Sciatic nerve (tissue), 2 donors: ENCODE results near the gene ANAPC16. TPM values are rescaled to one million over a fixed set of nuclear protein-coding genes. Genes with fewer than 3 reads are reported as not detected.
"Not testable (repeated sequence)": the region's sequence is repeated elsewhere in the genome, so short reads cannot be mapped to it uniquely, and the experiment has no call there.

Source experiments
- ATAC-seq: fragments of 200-7000 bp; cut with Tn5 transposase; one replicate; pipeline ENCODE4 v1.9.1; 2020; ENCODE audit warnings: mild to moderate bottlenecking, moderate library complexity
- DNase-seq: peaks from one replicate; pipeline ENCODE4 v3.0.0-alpha.2; 2020; ENCODE audit warnings: low spot score
- intact Hi-C: fragments of 100-400 bp; cut with DNase I; formaldehyde crosslinking; loops from one replicate; pipeline ENCODE4 v1.14.2; 2022
- total RNA-seq: library from RNA; stranded (reverse); fragmentation: NEBNext Ultra II Directional; extraction: Animal tissue kit (Norgen Biotek cat#: 25700); gene quantifications from one replicate; pipeline ENCODE4 v1.2.1, GENCODE V29; 2021
- donor health status: DM: no; HTN: no; CAD: no.
- donor health status: DM: no; HTN: no; CAD: no.

The ANAPC16 gene
- total RNA-seq, 1 donor from 2014 or later, result 76.1 TPM

DNA sequence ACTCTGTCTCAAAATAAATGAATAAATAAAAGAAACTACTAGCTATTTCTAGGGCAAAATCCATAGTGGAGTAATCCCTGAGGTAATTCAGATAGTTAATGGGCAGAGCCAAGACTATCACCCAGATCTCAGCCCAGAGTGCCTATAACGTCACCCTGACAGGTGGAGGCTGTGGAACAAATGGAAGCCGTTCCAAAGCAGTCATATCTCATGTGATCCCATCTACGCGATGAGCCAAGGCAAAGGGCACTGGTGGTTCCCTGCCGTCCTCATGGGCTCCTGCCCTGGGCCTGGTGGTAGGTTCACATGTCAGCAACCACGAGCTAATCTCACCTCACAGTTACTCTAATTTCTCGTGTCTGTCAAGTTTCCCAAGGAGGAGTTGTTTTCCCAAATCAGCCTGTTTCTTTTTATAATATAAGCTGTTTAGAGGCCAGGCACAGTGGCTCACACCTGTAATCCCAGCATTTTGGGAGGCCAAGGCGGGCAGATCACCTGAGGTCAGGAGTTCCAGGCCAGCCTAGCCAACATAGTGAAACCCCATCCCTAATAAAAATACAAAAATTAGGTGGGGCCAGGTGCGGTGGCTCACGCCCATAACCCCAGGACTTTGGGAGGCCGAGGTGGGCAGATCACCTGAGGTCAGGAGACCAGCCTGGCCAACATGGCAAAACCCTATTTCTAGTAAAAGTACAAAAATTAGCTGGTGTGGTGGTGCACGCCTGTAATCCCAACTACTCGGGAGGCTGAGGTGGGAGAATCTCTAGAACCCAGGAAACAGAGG, 22.8 kb downstream of the ANAPC16 start:
- intact Hi-C loops, result no loop called here
- no peak for DNase-seq
- ATAC-seq, result no peak

DNA sequence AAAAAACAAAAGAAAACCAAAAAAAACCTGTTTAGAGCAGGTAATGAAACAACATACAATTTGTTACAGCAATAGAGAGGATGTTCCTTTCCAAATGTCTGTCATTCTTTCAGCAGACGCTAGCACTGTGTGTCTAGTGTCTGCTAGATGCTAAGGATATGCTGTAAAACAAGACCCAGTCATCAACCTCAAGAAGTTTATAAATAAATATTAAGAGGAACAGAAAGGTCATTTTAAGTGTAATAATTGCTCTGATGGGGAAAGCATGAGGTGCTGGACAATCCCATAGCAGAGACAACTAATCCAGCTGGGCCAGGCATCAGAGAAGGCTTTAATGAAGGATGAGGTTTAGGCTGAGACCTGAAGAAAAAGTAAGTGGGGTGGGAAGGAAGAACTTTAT, 23.6 kb downstream of the ANAPC16 start:
- no peak for DNase-seq
- intact Hi-C loops, result no loop called here
- no peak for ATAC-seq

DNA sequence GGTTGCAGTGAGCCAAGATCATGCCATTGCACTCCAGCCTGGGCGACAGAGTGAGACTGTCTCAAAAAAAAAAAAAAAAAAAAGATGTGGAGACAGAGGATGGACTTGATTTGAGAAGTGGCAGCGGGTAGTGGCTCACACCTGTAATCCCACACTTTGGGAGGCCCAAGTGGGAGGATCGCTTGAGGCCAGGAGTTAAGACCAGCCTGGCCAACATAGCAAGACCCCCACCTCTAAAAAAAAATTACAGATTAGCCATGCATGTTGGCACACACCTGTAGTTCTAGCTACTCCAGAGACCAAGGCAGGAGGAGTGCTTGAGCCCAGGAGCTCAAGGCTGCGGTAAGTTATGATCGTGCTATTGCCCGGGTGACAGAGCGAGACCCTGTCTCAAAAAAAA, 24.6 kb downstream of the ANAPC16 start:
- intact Hi-C loops, result no loop called here
- no peak for DNase-seq
- ATAC-seq, result no peak

DNA sequence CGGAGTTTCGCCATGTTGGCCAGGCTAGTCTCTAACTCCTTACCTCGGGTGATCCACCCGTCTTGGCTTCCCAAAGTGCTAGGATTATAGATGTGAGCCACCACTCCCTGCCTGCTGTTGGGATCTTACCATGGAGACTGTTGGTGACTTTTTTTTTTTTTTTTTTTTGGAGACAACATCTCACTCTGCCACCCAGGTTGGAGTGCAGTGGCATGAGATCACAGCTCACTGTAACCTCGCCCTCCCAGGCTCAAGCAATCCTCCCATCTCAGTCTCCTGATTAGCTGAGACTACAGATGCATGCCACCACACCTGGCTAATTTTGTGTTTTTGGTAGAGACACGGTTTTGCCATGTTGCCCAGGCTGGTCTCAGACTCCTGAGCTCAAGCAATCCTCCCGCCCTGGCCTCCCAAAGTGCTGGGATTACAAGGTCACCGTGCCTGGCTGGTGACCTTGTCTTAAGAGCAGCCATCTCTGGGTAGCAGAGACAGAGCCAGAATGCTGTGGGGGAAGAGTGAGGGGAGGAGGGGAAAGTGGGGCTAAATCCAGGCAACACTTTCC, 26.0 kb downstream of the ANAPC16 start:
- DNase-seq, result no peak
- ATAC-seq, result no peak

DNA sequence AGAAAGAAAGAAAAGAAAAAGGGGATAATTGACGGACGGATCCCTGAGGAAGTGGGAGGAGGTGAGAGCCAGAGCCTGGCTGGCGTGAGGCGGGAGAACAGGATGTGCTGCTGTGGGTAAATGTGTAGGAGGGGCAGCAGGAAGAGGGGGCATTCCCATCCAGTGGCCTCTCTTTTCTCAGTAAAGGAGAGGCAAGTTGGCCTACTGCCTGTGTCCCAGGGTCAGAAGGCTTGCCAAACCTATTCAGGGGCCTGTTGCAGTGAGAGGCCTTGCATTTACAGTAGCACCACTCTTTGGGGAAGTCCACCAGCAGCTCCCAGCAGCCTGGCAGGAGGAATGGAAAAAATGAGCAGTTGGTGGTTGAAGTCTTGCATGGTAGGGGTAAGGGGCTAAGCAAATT, 26.9 kb downstream of the ANAPC16 start:
- intact Hi-C loops, result no loop called here
- ATAC-seq, result peak; percentile 83
- DNase-seq, result peak; percentile 70

More for the DNA sequence above, 26.0 kb downstream of the ANAPC16 start:
- intact Hi-C loops, result no loop called here

DNA sequence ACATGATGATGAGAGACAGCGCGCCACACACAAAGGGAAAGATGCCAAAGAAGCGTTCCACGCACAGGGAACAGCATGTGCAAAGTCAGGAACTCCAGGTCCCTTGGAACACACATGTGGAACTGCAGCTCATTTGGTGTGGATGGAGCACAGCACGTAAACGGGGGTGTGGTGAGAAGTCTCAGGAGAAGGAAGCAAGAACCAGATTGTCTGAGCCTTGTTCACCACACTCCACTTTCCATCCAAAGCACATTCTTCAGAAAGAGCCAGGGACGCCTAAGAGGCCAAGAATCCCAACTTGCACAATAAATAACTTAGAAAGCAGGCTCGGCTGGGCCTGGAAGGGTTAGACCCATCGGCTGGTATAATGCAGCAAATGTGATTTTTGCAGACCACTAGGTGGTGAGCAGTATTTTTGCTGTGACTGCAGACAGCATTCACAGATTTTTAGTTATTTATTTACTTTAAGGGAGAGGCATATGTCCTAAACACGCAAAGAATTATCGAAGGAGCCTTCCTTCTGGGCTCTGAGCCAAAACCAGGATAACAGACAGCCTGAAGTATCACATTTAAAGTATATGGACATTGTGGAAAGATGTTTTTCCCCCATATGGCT, 28.1 kb downstream of the ANAPC16 start:
- DNase-seq (no peak), ATAC-seq (peak; percentile 76)
- intact Hi-C loops, result no loop called here

DNA sequence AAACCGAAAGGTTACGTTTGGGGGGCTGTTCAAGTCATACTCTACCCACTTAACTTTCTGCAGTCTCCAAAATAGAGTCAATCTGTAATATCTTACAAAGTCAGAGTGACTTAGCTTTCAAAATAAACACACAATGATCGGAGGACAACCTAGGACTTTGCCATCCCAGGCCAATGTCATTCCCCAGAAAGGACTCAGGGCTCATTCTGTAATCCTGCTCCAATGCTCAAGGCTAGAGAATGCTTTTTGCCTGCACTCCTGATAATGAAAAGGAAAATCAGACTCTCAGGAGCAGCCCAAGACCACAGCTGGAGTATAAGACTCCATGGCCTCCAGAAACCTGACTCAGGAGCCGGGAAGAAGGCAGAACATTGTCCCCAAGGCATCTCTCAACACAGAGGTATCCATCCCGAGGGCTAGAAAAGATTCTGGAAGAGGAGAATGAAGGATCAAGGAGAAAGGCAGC, 28.8 kb downstream of the ANAPC16 start:
- intact Hi-C loops, result no loop called here
- ATAC-seq (no peak), DNase-seq (no peak)

DNA sequence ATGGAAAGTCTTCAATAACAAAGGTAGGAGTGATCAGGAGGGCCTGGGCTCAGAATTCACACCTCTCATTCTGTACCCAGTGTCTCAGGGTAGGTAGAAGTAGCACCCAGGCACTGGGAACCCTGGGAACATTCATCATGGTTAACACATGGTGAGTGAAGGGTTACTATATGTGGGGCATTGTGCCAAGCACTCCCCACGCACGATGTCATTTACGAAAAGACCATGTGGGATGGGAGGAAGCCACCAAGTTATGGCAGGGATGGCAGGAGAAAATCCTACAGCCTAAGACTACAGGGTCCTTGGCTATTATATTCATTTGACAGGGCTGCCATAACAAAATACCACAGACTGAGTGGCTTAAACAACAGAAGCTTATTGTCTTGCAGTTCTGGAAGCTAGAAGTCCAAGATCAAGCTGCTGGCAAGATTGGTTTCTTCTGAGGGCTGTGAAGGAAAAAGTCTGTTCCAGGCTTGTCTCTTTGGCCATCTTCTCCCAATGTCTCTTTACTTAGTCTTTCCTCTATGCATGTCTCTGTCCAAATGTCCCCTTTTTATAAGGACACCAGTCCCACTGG, 30.2 kb downstream of the ANAPC16 start:
- intact Hi-C loops, result no loop called here
- DNase-seq, result no peak
- no peak for ATAC-seq

DNA sequence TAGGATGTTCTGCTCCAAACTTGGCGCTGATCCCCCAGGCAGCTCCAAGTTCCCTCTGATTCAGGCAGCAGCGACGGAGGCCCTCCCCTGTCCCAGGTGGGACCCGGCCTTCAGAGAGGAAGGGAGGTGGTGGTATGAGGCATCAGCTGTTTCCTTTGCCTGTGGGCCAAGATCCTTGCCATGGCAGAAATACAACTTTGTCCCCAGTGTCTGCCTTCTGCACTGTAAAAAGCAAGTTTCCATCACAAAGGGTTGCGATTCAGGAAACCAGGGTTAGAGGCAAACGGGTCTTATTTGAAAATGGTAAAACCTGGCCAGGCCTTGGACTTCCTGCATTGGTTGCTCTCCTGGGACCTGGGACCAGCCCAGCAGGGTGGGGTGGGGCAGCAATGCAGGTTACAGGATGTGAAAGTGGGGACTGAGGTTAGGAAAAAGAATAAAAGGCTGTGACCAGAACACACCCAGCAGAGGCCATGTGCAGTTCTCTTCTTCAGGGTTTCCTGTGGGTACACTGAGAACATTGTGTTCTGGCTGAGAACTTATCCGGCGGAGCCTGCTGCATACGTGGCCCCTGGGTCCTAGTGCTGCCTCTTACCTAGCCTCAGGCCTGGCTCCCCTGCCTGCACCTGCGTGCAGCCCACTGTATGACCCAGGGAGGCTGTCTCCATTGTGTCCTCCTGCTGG, 32.8 kb downstream of the ANAPC16 start:
- DNase-seq, result peak; percentile 79
- ATAC-seq, result peak; percentile 90
- intact Hi-C loops, result no loop called here

DNA sequence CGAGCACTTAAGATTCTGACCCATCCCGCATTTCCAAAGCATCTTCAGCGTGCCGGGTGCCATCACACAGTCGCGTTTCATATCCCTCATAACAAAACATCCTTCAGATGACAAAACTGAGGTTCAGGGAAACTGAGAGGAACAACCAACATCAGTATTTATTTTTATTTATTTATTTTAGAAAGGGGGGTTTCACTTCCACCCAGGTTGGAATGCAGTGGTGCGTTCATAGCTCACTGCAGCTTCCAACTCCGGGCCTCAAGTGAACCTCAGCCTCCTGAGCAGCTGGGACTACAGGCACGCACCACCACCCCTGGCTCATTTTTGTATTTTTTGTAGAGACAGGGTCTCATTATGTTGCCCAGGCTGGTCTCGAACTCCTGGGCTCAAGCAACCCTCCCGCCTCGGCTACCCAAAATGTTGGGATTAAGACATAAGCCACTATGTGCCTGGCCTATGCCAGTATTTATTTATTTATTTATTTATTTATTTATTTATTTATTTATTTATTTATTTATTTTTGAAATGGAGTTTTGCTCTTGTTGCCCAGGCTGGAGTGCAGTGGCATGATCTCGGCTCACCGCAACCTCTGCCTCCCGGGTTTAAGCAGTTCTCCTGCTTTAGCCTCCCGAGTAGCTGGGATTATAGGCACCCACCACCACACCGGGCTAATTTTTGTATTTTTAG, 33.5 kb downstream of the ANAPC16 start:
- ATAC-seq, intact Hi-C loops, DNase-seq: not testable (repeated sequence)

DNA sequence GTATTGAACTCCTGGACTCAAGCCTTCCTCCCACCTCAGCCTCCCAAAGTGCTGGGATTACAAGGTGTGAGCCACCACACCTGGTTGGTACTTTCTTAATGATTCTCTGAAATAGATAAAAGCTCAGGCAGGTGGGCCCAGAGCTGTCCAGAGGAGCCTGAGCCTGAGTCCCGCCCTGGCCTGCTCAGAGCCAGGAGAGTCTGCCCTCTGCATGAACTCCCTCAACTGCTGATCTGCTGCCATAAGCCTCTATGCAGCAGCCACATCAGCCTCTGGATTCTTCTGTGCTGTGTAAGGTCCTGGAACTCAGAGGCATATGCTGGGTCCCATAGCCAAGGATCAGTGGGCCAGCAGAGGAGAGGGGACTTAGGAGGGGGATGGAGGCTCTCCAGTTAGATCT, 34.9 kb downstream of the ANAPC16 start:
- peak; percentile 43 for ATAC-seq
- intact Hi-C loops, result no loop called here
- peak; percentile 70 for DNase-seq

DNA sequence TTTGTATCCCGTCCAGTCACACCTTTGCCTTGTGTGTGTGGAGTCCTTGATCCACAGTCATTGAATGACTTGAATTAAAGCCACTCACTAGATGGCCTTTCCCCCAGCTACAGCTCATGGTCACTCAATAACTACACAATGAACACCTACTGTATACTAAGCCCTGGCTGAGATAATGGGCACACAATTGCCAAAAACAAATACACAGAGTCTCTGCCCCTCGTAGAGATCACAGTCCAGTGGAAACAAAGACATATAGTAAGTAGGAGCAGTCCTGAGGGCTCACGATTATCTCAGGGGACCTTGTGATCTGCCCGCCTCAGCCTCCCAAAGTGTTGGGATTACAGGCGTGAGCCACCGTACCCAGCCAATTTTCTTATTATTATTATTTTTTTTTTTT, 35.8 kb downstream of the ANAPC16 start:
- intact Hi-C loops, result no loop called here
- ATAC-seq (no peak), DNase-seq (no peak)

DNA sequence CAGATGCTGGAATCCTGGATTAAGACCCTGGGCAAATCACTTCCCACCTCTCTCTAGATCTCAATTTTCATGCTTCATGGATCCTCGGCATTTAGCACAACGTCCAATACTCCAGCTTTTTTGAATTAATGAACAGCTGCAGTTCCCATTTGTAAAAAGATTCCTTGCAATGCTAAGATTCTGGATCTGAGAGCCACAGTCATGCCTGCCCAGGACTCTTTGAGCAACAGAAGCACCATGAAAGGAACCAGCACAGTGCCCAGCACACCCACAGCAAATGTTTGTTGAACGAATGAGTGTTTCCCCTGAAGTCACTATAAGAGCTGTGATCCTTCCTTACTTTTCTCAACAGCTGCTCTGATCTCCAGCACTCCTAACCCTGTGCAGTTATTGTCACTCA, 37.2 kb downstream of the ANAPC16 start:
- intact Hi-C loops, result no loop called here
- ATAC-seq (no peak), DNase-seq (no peak)

DNA sequence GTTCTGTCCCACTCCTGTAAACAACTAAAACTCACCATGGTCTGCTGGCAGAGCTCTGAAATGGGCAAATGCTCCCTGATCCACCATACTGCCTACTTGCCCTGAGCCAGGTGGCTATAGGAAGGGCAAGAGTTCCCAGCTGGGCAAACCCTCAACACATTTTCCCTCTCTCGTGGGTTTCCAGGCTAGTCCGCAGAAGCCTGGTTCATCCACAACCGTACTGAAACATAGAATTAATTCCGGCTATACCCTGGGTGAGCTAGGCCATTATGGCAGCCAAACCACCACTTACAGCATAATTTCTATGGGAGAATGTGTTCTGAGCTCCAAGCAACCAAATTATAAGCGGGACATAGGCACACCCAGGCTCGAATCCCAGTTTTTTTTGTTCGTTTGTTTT, 37.8 kb downstream of the ANAPC16 start:
- intact Hi-C loops, result no loop called here
- DNase-seq (no peak), ATAC-seq (no peak)

DNA sequence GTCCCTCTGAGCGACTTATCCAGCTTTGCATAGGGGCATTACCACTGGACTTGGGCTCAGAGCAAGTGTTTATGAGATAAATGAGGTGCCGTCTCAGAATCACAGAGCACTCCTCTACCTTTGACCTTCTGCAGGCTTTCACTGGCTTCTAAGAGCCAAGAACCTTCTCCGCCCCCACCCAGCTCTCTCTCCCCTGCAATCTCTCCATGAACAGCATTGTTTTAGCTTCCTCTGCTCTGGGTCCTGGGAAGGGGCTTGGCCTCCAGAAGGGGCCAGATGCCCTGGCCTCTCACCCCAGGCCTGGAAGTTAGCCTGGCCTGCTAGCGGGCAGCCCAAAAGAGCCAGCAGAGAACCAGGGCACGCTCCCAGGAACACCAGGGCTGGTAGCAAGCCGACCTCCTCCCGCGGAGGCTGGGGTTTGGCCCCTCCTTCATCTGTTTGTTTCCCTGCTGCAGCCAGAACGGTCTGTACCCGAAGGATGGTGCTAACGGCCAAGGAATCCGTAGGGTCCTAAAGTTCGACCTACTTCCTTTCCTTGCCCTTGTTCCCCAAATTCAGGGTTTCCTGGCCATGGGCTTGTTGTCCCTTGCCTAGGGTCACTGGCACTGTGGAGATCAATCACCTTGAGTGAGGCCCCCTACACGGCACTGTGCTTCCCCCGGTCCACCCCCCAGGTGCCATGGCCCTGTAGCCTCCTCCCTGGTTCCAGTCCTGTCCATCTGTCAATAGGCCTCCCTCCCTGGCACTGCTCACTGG, 39.2 kb downstream of the ANAPC16 start:
- DNase-seq (peak; percentile 91), ATAC-seq (peak; percentile 92)
- intact Hi-C loops, result no loop called here

DNA sequence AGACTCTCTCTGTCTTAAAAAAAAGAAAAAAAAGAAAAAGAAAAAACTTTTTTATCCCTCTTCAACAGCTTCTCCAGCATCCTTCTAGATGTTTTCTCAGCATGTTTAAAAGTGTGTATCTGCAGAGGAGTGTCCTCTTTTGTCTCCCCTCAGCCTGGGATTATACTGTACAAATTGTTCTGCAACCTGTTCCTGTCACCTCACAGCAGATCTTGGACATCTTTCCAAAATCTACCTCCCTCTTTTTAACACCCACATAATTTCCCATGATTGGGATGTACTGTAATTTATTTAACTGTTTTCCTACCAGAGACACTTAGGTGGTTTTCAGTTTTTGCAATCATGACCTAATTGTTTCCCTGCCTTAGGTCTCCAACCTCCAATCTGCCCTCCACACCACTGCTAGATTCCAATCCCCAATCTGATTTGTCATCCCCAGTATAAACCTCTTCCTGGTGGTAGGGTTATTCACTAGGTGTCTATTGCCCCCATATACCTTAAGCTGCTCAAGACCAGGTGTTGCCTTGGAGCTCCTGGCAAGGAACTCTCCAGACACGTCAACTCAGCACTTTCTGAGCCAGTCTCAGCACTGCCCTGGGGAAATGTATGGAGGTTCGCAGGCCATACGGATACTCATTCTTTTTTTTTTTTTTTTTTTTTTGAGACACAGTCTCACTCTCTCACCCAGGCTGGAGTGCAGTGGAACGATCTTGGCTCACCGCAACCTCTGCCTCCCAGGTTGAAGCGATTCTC, 40.3 kb downstream of the ANAPC16 start:
- no peak for ATAC-seq
- intact Hi-C loops, result no loop called here

DNA sequence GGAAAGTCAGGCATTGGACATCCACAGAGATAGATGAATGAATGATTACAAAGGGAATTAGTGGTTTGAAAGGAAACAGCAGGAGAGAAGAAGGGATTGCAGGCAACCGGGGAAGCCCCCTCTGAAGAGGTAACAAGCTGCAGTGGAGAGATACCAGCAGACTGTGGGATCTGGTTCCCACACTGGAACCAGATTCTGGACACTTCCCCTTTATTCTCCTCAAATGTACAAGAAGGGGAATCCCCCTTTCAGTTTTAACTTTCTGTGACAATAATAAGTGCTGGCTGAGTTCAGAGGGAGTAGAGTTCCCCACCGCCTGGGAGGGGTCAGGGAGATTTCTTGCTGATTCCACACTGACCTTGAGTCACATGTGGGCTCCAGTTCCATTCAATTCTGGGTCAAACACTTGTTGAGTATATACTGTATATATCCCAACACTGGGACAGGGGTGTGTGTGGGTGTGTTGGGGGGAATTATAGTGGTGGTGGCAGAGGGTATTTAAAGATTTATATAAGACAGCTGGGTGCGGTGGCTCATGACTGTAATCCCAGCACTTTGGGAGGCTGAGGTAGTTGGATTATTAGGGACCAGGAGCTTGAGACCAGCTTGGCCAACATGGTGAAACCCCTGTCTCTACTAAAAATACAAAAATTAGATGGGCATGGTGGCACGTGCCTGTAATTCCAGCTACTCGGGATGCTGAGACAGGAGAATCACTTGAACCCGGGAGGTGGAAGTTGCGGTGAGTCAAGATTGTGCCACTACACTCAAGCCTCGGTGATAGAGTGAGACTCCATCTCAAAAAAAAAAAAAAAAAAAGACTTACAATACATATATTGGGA, 41.5 kb downstream of the ANAPC16 start:
- intact Hi-C loops, result no loop called here
- no peak for ATAC-seq
- no peak for DNase-seq

More for the DNA sequence above, 40.3 kb downstream of the ANAPC16 start:
- DNase-seq, result no peak
